Activated T-cell treated with anti-CD3 and anti-CD28 coated beads, Interleukin-2, amount 50 U/mL, for 24 hours (primary cell): ENCODE data around the gene VPS37D.
"Not testable (repeated sequence)": the region's sequence is repeated elsewhere in the genome, so short reads cannot be mapped to it uniquely, and the experiment has no call there.

Experiments used
- DNase-seq: peaks from one replicate; pipeline ENCODE4 v3.0.0-alpha.2; 2020
- H3K27ac Mint-ChIP-seq: 2 replicates; pipeline ENCODE4 v1.8.0; 2020; ENCODE audit warnings: mild to moderate bottlenecking, mixed read lengths
- H3K27me3 Mint-ChIP-seq: 2 replicates; pipeline ENCODE4 v1.8.0; 2020; ENCODE audit warnings: mixed read lengths
- H3K36me3 Mint-ChIP-seq: 2 replicates; pipeline ENCODE4 v1.8.0; 2020; ENCODE audit warnings: low read depth, mixed read lengths
- H3K4me1 Mint-ChIP-seq: 2 replicates; pipeline ENCODE4 v1.8.0; 2020; ENCODE audit warnings: low read depth, mixed read lengths
- H3K4me3 Mint-ChIP-seq: 2 replicates; pipeline ENCODE4 v1.8.0; 2020; ENCODE audit warnings: mild to moderate bottlenecking, moderate library complexity, mixed read lengths
- H3K9me3 Mint-ChIP-seq: 2 replicates; pipeline ENCODE4 v1.8.0; 2020; ENCODE audit warnings: mixed read lengths

The VPS37D gene

GRCh38 chr7:73633844-73634243 is 33.8 kb upstream of the VPS37D start:
- no peak for DNase-seq
- Mint-ChIP-seq H3K27me3 (peaks cover 41% of the 10 kb centered on the region), H3K4me3 (no peak overlapping the region), H3K36me3 (no peaks in the 10 kb centered on the region), H3K27ac (no peak overlapping the region), H3K4me1 (peaks cover 4% of the 10 kb centered on the region), H3K9me3 (no peaks in the 10 kb centered on the region)

- peaks cover 4% of the 10 kb centered on the region for H3K4me1 Mint-ChIP-seq
- no peaks in the 10 kb centered on the region for H3K9me3 Mint-ChIP-seq
- no peak for DNase-seq
- peaks cover 35% of the 10 kb centered on the region for H3K27me3 Mint-ChIP-seq
- H3K36me3 Mint-ChIP-seq, result no peaks in the 10 kb centered on the region
- H3K27ac Mint-ChIP-seq, result no peak overlapping the region
- no peak overlapping the region for H3K4me3 Mint-ChIP-seq
These were observed 32.0 kb upstream of the VPS37D start for GRCh38 chr7:73635428-73636200.

GRCh38 chr7:73638911-73639310 is 28.7 kb upstream of the VPS37D start:
- no peak for DNase-seq
- Mint-ChIP-seq H3K27ac (no peak overlapping the region), H3K27me3 (peaks cover 24% of the 10 kb centered on the region), H3K4me3 (no peak overlapping the region), H3K9me3 (no peaks in the 10 kb centered on the region), H3K4me1 (peaks cover 4% of the 10 kb centered on the region), H3K36me3 (no peaks in the 10 kb centered on the region)

GRCh38 chr7:73642834-73643233 is 24.8 kb upstream of the VPS37D start:
- H3K4me3 Mint-ChIP-seq, result no peak overlapping the region
- H3K36me3 Mint-ChIP-seq, result no peaks in the 10 kb centered on the region
- no peaks in the 10 kb centered on the region for H3K4me1 Mint-ChIP-seq
- no peak overlapping the region for H3K27ac Mint-ChIP-seq
- H3K27me3 Mint-ChIP-seq, result peaks cover 39% of the 10 kb centered on the region
- no peak for DNase-seq
- no peaks in the 10 kb centered on the region for H3K9me3 Mint-ChIP-seq

- peaks cover 58% of the 10 kb centered on the region for H3K27me3 Mint-ChIP-seq
- H3K4me1 Mint-ChIP-seq, result peaks cover 7% of the 10 kb centered on the region
- DNase-seq, result no peak
- H3K27ac Mint-ChIP-seq, result no peak overlapping the region
- H3K36me3 Mint-ChIP-seq, result no peaks in the 10 kb centered on the region
- no peak overlapping the region for H3K4me3 Mint-ChIP-seq
- H3K9me3 Mint-ChIP-seq, result no peaks in the 10 kb centered on the region
These were observed 22.8 kb upstream of the VPS37D start for GRCh38 chr7:73644688-73645286.

- peaks cover 67% of the 10 kb centered on the region for H3K27me3 Mint-ChIP-seq
- no peak overlapping the region for H3K4me3 Mint-ChIP-seq
- H3K4me1 Mint-ChIP-seq, result peaks cover 7% of the 10 kb centered on the region
- DNase-seq, result no peak
- no peaks in the 10 kb centered on the region for H3K36me3 Mint-ChIP-seq
- H3K27ac Mint-ChIP-seq, result no peak overlapping the region
- H3K9me3 Mint-ChIP-seq, result no peaks in the 10 kb centered on the region
These were observed 21.9 kb upstream of the VPS37D start for GRCh38 chr7:73645643-73646174.

GRCh38 chr7:73646785-73647724 is 20.6 kb upstream of the VPS37D start:
- peaks cover 76% of the 10 kb centered on the region for H3K27me3 Mint-ChIP-seq
- no peak overlapping the region for H3K4me3 Mint-ChIP-seq

GRCh38 chr7:73647725-73648592 is 19.7 kb upstream of the VPS37D start:
- Mint-ChIP-seq H3K27ac (no peak overlapping the region), H3K4me3 (peak overlapping the region; percentile 39), H3K4me1 (peaks cover 7% of the 10 kb centered on the region), H3K36me3 (no peaks in the 10 kb centered on the region), H3K27me3 (peaks cover 78% of the 10 kb centered on the region), H3K9me3 (no peaks in the 10 kb centered on the region)
- DNase-seq, result peak; percentile 61

More at GRCh38 chr7:73646785-73647724, 20.6 kb upstream of the VPS37D start:
- no peak overlapping the region for H3K27ac Mint-ChIP-seq
- H3K9me3 Mint-ChIP-seq, result no peaks in the 10 kb centered on the region
- peaks cover 7% of the 10 kb centered on the region for H3K4me1 Mint-ChIP-seq
- DNase-seq, result no peak
- no peaks in the 10 kb centered on the region for H3K36me3 Mint-ChIP-seq

GRCh38 chr7:73648593-73649332 is 18.9 kb upstream of the VPS37D start:
- H3K27me3 Mint-ChIP-seq, result peaks cover 79% of the 10 kb centered on the region
- DNase-seq, result no peak
- no peak overlapping the region for H3K27ac Mint-ChIP-seq
- no peaks in the 10 kb centered on the region for H3K9me3 Mint-ChIP-seq
- no peak overlapping the region for H3K4me3 Mint-ChIP-seq
- H3K4me1 Mint-ChIP-seq, result peaks cover 7% of the 10 kb centered on the region
- H3K36me3 Mint-ChIP-seq, result no peaks in the 10 kb centered on the region

GRCh38 chr7:73649576-73649975 is 18.1 kb upstream of the VPS37D start:
- no peak overlapping the region for H3K4me3 Mint-ChIP-seq
- DNase-seq, result no peak
- no peaks in the 10 kb centered on the region for H3K9me3 Mint-ChIP-seq
- no peak overlapping the region for H3K27ac Mint-ChIP-seq
- no peaks in the 10 kb centered on the region for H3K36me3 Mint-ChIP-seq
- H3K27me3 Mint-ChIP-seq, result peaks cover 76% of the 10 kb centered on the region
- H3K4me1 Mint-ChIP-seq, result peaks cover 7% of the 10 kb centered on the region

- Mint-ChIP-seq H3K4me1 (peaks cover 7% of the 10 kb centered on the region), H3K36me3 (no peaks in the 10 kb centered on the region), H3K4me3 (no peak overlapping the region), H3K27ac (no peak overlapping the region), H3K27me3 (peaks cover 70% of the 10 kb centered on the region), H3K9me3 (no peaks in the 10 kb centered on the region)
- no peak for DNase-seq
These were observed 17.1 kb upstream of the VPS37D start for GRCh38 chr7:73650524-73650923.

- H3K4me3 Mint-ChIP-seq, result no peak overlapping the region
- peaks cover 7% of the 10 kb centered on the region for H3K4me1 Mint-ChIP-seq
- H3K9me3 Mint-ChIP-seq, result no peaks in the 10 kb centered on the region
- H3K27ac Mint-ChIP-seq, result no peak overlapping the region
- no peaks in the 10 kb centered on the region for H3K36me3 Mint-ChIP-seq
- peaks cover 52% of the 10 kb centered on the region for H3K27me3 Mint-ChIP-seq
- DNase-seq, result no peak
These were observed 15.1 kb upstream of the VPS37D start for GRCh38 chr7:73652541-73652949.

- not testable (repeated sequence) for H3K4me1 Mint-ChIP-seq, DNase-seq, H3K27ac Mint-ChIP-seq, H3K4me3 Mint-ChIP-seq, H3K36me3 Mint-ChIP-seq, H3K9me3 Mint-ChIP-seq
- H3K27me3 Mint-ChIP-seq, result peaks cover 28% of the 10 kb centered on the region
These were observed 12.3 kb upstream of the VPS37D start for GRCh38 chr7:73655309-73655708.
